CD14-positive monocyte (primary cell): ENCODE measurements around the gene DCLK1. TPM values are rescaled to one million over a fixed set of nuclear protein-coding genes. Genes with fewer than 3 reads are reported as not detected.

Experiments used
- DNase-seq, 3 donors: peaks; one replicate each; pipeline ENCODE4 v3.0.0-alpha.2; 2011 to 2022
- H2AFZ ChIP-seq: 2 replicates; pipeline ENCODE4 v1.6.0; 2012; ENCODE audit warnings: mild to moderate bottlenecking, low read depth, low read length, inconsistent platforms; ENCODE audit not compliant: insufficient read depth, poor library complexity, severe bottlenecking
- H3K27ac ChIP-seq, 2 donors: 1 replicate in 1 of 2; 2 replicates in 1 of 2; pipeline ENCODE4 v1.5.1; 2012 to 2013; ENCODE audit warnings: low read length in 2 of 2, control low read depth in 1 of 2, inconsistent platforms in 1 of 2, low read depth in 1 of 2, mild to moderate bottlenecking in 1 of 2
- H3K27me3 ChIP-seq, 2 donors: one replicate each; pipeline versions ENCODE4 v1.6.0 to v1.6.1; 2011 to 2013; ENCODE audit warnings: low read length in 2 of 2; ENCODE audit not compliant: control insufficient read depth in 2 of 2, insufficient read depth in 2 of 2
- H3K36me3 ChIP-seq, 2 donors: replicated peaks in 1 of 2; 1 replicate in 1 of 2; 2 replicates in 1 of 2; pipeline versions ENCODE4 v1.5.1 to v1.6.1; 2012 to 2013; ENCODE audit warnings: low read length in 2 of 2, control low read depth in 1 of 2, inconsistent platforms in 1 of 2, mild to moderate bottlenecking in 1 of 2; ENCODE audit not compliant: insufficient read depth in 2 of 2, control insufficient read depth in 1 of 2
- H3K4me1 ChIP-seq, 2 donors: 1 replicate in 1 of 2; 2 replicates in 1 of 2; pipeline versions ENCODE4 v1.5.1 to v1.6.1; 2012 to 2013; ENCODE audit warnings: low read length in 2 of 2, control low read depth in 1 of 2, inconsistent platforms in 1 of 2, mild to moderate bottlenecking in 1 of 2, moderate library complexity in 1 of 2; ENCODE audit not compliant: insufficient read depth in 2 of 2, control insufficient read depth in 1 of 2
- H3K4me2 ChIP-seq: replicated peaks from 2 replicates; pipeline ENCODE3; 2012; ENCODE audit warnings: low read length, moderate library complexity, mild to moderate bottlenecking; ENCODE audit not compliant: poor library complexity, severe bottlenecking; ENCODE audit errors: extremely low read depth
- H3K4me3 ChIP-seq, 3 experiments: fragments of 200-600 bp in 1 of 3; sonication (generic) in 1 of 3; replicated peaks in 1 of 3; 1 replicate in 2 of 3; 2 replicates in 1 of 3; pipeline ENCODE4 v1.5.1; 2011 to 2013; ENCODE audit warnings: low read length in 3 of 3, mild to moderate bottlenecking in 3 of 3, control low read depth in 2 of 3, low read depth in 2 of 3, inconsistent platforms in 1 of 3, moderate library complexity in 1 of 3
- H3K79me2 ChIP-seq: 2 replicates; pipeline ENCODE4 v1.6.0; 2012; ENCODE audit warnings: mild to moderate bottlenecking, control low read depth, inconsistent platforms, low read length, moderate library complexity; ENCODE audit not compliant: insufficient read depth
- H3K9ac ChIP-seq: 2 replicates; pipeline ENCODE4 v1.6.0; 2017; ENCODE audit warnings: low read length, mild to moderate bottlenecking; ENCODE audit not compliant: insufficient read depth, poor library complexity, severe bottlenecking
- H3K9me3 ChIP-seq, 2 donors: replicated peaks in 1 of 2; 1 replicate in 1 of 2; 2 replicates in 1 of 2; pipeline versions ENCODE4 v1.5.1 to v1.6.1; 2012 to 2013; ENCODE audit warnings: low read length in 2 of 2, control low read depth in 1 of 2; ENCODE audit not compliant: control insufficient read depth in 1 of 2, insufficient read depth in 1 of 2
- H4K20me1 ChIP-seq: 2 replicates; pipeline ENCODE4 v1.6.0; 2012; ENCODE audit warnings: mild to moderate bottlenecking, low read length, control low read depth, moderate library complexity; ENCODE audit not compliant: insufficient read depth
- H3K27ac Mint-ChIP-seq, 7 donors: one replicate each; pipeline ENCODE4 v1.8.0; 2020; ENCODE audit warnings: mild to moderate bottlenecking in 7 of 7, mixed read lengths in 7 of 7, moderate library complexity in 6 of 7, inconsistent platforms in 2 of 7
- H3K27me3 Mint-ChIP-seq, 3 donors: one replicate each; pipeline ENCODE4 v1.8.0; 2021 to 2022; ENCODE audit warnings: low read depth in 3 of 3, mild to moderate bottlenecking in 3 of 3, mixed read lengths in 3 of 3, moderate library complexity in 3 of 3, inconsistent platforms in 1 of 3
- H3K36me3 Mint-ChIP-seq, 2 donors: one replicate each; pipeline ENCODE4 v1.8.0; 2020; ENCODE audit warnings: mixed read lengths in 2 of 2, inconsistent platforms in 1 of 2, mild to moderate bottlenecking in 1 of 2
- H3K4me1 Mint-ChIP-seq: one replicate; pipeline ENCODE4 v1.8.0; 2020; ENCODE audit warnings: mild to moderate bottlenecking, mixed read lengths
- H3K4me3 Mint-ChIP-seq, 2 donors: one replicate each; pipeline ENCODE4 v1.8.0; 2020; ENCODE audit warnings: mild to moderate bottlenecking in 2 of 2, mixed read lengths in 2 of 2, moderate library complexity in 1 of 2
- H3K9me3 Mint-ChIP-seq, 7 donors: one replicate each; pipeline ENCODE4 v1.8.0; 2020 to 2022; ENCODE audit warnings: mixed read lengths in 7 of 7, mild to moderate bottlenecking in 6 of 7, moderate library complexity in 6 of 7, inconsistent platforms in 2 of 7
- CTCF ChIP-seq: fragments of 200-600 bp; IDR thresholded peaks from one replicate; pipeline ENCODE4 v1.8.0; 2022; ENCODE audit warnings: antibody characterized with exemption, mild to moderate bottlenecking
- WGBS: methylation state at CpG from one replicate; pipeline ENCODE4 v1.1.5; 2013; ENCODE audit warnings: missing lambda C conversion rate; ENCODE audit not compliant: insufficient coverage; 5-methylcytosine and 5-hydroxymethylcytosine counted together
- intact Hi-C, 2 donors: fragments of 100-400 bp; cut with micrococcal nuclease; formaldehyde crosslinking; loops; one replicate each; pipeline versions ENCODE4 v1.15.0 to v1.15.1; 2023
- polyA plus RNA-seq, 3 donors: library from polyadenylated mRNA; depleted of rRNA in 1 of 3; unstranded in 2 of 3; stranded (reverse) in 1 of 3; fragments of 300-500 nt in 2 of 3; fragments of >200 nt in 1 of 3; fragmentation: Illumina TruSeq in 2 of 3; gene quantifications; 1 replicate in 2 of 3; 2 replicates in 1 of 3; pipeline ENCODE4 v1.2.3, GENCODE V29; 2012 to 2021

Gene DCLK1
- polyA plus RNA-seq, 3 donors: not detected

GRCh38 chr13:36108954-36109353, 22.2 kb downstream of the DCLK1 start:
- no peak for TF ChIP-seq CTCF

GRCh38 chr13:36108342-36108741, 22.8 kb downstream of the DCLK1 start:
- Histone ChIP-seq H3K27me3 (no peaks in the 10 kb centered on the region), H3K27ac (no peak overlapping the region), H3K9me3 (no peaks in the 10 kb centered on the region), H3K4me2 (no peak overlapping the region), H2AFZ (no peak overlapping the region), H3K9ac (no peak overlapping the region), H4K20me1 (no peaks in the 10 kb centered on the region), H3K36me3 (no peaks in the 10 kb centered on the region), H3K4me3 (no peak overlapping the region), H3K4me1 (no peaks in the 10 kb centered on the region), H3K79me2 (no peaks in the 10 kb centered on the region)
- WGBS: 89% methylated on average over 4 of the region's 7 CpGs
- Mint-ChIP-seq H3K27me3 (peaks cover 0 to 4% (median 2%) of the 10 kb centered on the region in 3 donors), H3K9me3 (peaks cover 0 to 13% (median 0%) of the 10 kb centered on the region in 7 donors), H3K36me3 (no peaks in the 10 kb centered on the region), H3K4me1 (no peaks in the 10 kb centered on the region), H3K27ac (no peak overlapping the region), H3K4me3 (no peak overlapping the region)
- no peak for DNase-seq
- TF ChIP-seq CTCF: no peak
- intact Hi-C loops: no loop called here

More at GRCh38 chr13:36108954-36109353, 22.2 kb downstream of the DCLK1 start:
- H3K9me3 ChIP-seq: no peaks in the 10 kb centered on the region
- Mint-ChIP-seq H3K9me3 (peaks cover 0 to 11% (median 0%) of the 10 kb centered on the region in 7 donors), H3K27ac (no peak overlapping the region), H3K4me1 (no peaks in the 10 kb centered on the region), H3K4me3 (no peak overlapping the region), H3K36me3 (no peaks in the 10 kb centered on the region), H3K27me3 (peaks cover 0 to 4% (median 4%) of the 10 kb centered on the region in 3 donors)
- no peaks in the 10 kb centered on the region for H3K27me3 ChIP-seq
- no peak overlapping the region for H3K4me2 ChIP-seq
- no peak overlapping the region for H3K4me3 ChIP-seq
- no peak overlapping the region for H3K9ac ChIP-seq
- no peaks in the 10 kb centered on the region for H3K36me3 ChIP-seq
- no peak for DNase-seq
- 100% methylated on average over 1 of the region's 2 CpGs for WGBS
- intact Hi-C loops: no loop called here
- no peaks in the 10 kb centered on the region for H3K79me2 ChIP-seq
- H3K4me1 ChIP-seq: no peaks in the 10 kb centered on the region
- H3K27ac ChIP-seq: no peak overlapping the region
- H2AFZ ChIP-seq: no peak overlapping the region
- H4K20me1 ChIP-seq: no peaks in the 10 kb centered on the region
